Duodenal mucosa (tissue), 2 donors: Measurements from ENCODE around the gene HDAC9.

Source experiments
- H3K27ac ChIP-seq: one replicate; pipeline ENCODE4 v1.7.0; 2013; ENCODE audit warnings: low read depth, low read length
- H3K27me3 ChIP-seq, 2 donors: one replicate each; pipeline ENCODE4 v1.7.0; 2013; ENCODE audit warnings: low read length in 2 of 2, control low read depth in 1 of 2; ENCODE audit not compliant: insufficient read depth in 2 of 2, control insufficient read depth in 1 of 2
- H3K36me3 ChIP-seq, 2 donors: one replicate each; pipeline ENCODE4 v1.7.0; 2013; ENCODE audit warnings: low read length in 2 of 2, control low read depth in 1 of 2; ENCODE audit not compliant: insufficient read depth in 2 of 2, control insufficient read depth in 1 of 2
- H3K4me1 ChIP-seq, 2 donors: one replicate each; pipeline ENCODE4 v1.7.0; 2013; ENCODE audit warnings: low read length in 2 of 2, control low read depth in 1 of 2; ENCODE audit not compliant: insufficient read depth in 2 of 2, control insufficient read depth in 1 of 2
- H3K4me3 ChIP-seq, 2 donors: one replicate each; pipeline ENCODE4 v1.7.0; 2013; ENCODE audit warnings: low read length in 2 of 2, low read depth in 1 of 2
- H3K9ac ChIP-seq, 2 donors: one replicate each; pipeline ENCODE4 v1.7.0; 2013; ENCODE audit warnings: low read length in 2 of 2, low read depth in 1 of 2
- H3K9me3 ChIP-seq, 2 donors: one replicate each; pipeline ENCODE4 v1.7.0; 2013; ENCODE audit warnings: low read length in 2 of 2, control low read depth in 1 of 2; ENCODE audit not compliant: control insufficient read depth in 1 of 2

The HDAC9 gene

GRCh38 chr7:18671176-18671575 is 175.6 kb downstream of the HDAC9 start:
- Histone ChIP-seq H3K4me1 (no peaks in the 10 kb centered on the region), H3K27me3 (no peaks in the 10 kb centered on the region), H3K4me3 (no peak overlapping the region), H3K9me3 (no peaks in the 10 kb centered on the region), H3K9ac (no peak overlapping the region), H3K27ac (no peak overlapping the region), H3K36me3 (no peaks in the 10 kb centered on the region)

GRCh38 chr7:18675579-18675978 is 180.0 kb downstream of the HDAC9 start:
- Histone ChIP-seq H3K4me3 (no peak overlapping the region), H3K27ac (no peak overlapping the region), H3K9me3 (no peaks in the 10 kb centered on the region), H3K9ac (no peak overlapping the region), H3K27me3 (no peaks in the 10 kb centered on the region), H3K4me1 (no peaks in the 10 kb centered on the region), H3K36me3 (no peaks in the 10 kb centered on the region)

GRCh38 chr7:18679261-18679660 is 183.7 kb downstream of the HDAC9 start:
- Histone ChIP-seq H3K4me1 (no peaks in the 10 kb centered on the region), H3K36me3 (no peaks in the 10 kb centered on the region), H3K27ac (no peak overlapping the region), H3K27me3 (no peaks in the 10 kb centered on the region), H3K9ac (no peak overlapping the region), H3K4me3 (no peak overlapping the region), H3K9me3 (no peaks in the 10 kb centered on the region)

- no peaks in the 10 kb centered on the region for H3K27me3 ChIP-seq
- no peaks in the 10 kb centered on the region for H3K9me3 ChIP-seq
- no peak overlapping the region for H3K27ac ChIP-seq
- no peak overlapping the region for H3K9ac ChIP-seq
- H3K4me1 ChIP-seq: no peaks in the 10 kb centered on the region
- H3K36me3 ChIP-seq: no peaks in the 10 kb centered on the region
- no peak overlapping the region for H3K4me3 ChIP-seq
Measured at GRCh38 chr7:18680576-18680975, 185.0 kb downstream of the HDAC9 start.

GRCh38 chr7:18684916-18685315 is 189.4 kb downstream of the HDAC9 start:
- Histone ChIP-seq H3K9me3 (no peaks in the 10 kb centered on the region), H3K4me3 (no peak overlapping the region), H3K9ac (no peak overlapping the region), H3K27me3 (no peaks in the 10 kb centered on the region), H3K27ac (no peak overlapping the region), H3K36me3 (no peaks in the 10 kb centered on the region), H3K4me1 (no peaks in the 10 kb centered on the region)

DNA sequence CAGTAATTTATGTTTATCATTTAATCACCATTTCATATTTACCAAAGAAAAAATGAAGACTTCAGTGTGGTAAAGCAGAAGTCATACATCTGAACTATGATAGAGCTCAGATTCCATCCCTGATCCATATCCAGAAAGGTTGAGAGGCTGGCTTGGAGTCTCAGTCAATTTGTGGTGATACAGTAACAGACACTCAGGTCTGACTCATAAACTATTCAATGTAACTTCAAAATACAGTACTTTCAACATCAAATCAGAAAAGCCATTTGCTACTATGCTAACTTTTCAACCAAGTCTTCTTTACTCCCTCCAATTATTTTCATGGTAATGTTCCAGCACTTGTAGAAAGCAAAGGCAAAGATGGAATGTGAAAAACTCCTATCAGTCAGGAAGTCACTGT is 190.4 kb downstream of the HDAC9 start:
- Histone ChIP-seq H3K9me3 (no peaks in the 10 kb centered on the region), H3K4me3 (no peak overlapping the region), H3K27me3 (no peaks in the 10 kb centered on the region), H3K4me1 (no peaks in the 10 kb centered on the region), H3K27ac (no peak overlapping the region), H3K36me3 (no peaks in the 10 kb centered on the region), H3K9ac (no peak overlapping the region)

DNA sequence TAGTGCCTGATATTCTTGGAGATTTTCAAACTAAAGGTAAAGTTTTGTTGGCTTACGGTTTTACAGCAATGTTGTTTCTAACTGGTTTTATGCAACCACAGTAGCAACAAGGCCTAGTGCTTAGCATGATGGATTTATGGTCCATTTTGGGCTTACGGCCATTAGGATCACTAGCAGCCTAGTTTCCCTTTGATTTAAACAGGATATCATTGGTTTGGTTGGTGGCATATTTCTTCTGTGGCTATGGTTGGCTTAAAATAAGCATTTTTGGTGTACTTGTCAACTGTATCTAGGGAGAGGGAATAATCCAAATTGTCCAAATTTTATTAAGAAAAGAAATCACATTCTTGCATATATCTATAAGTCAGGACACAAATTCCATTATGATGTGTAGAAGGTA is 194.0 kb downstream of the HDAC9 start:
- H3K4me3 ChIP-seq: no peak overlapping the region
- no peak overlapping the region for H3K9ac ChIP-seq
- H3K4me1 ChIP-seq: no peaks in the 10 kb centered on the region
- H3K9me3 ChIP-seq: no peaks in the 10 kb centered on the region
- H3K36me3 ChIP-seq: no peaks in the 10 kb centered on the region
- H3K27ac ChIP-seq: no peak overlapping the region
- no peaks in the 10 kb centered on the region for H3K27me3 ChIP-seq

DNA sequence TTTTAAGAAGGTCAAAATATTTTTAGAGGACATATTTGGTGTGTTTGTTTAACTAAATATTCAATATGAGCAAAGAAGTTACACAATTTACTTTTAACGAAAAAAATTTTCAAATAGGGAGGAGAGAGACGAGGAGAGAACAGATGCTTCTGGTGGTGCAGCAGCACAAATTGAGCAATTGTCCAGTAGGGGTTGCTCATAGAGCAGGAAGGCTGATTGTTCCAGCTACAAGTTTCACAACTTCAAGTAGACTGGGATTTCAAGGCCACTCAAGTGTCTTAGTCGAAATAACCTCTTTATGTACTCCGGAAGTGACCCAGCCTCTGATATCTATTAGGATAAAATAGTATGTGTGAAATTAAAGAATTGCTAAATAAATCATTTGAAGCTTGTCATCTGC is 197.9 kb downstream of the HDAC9 start:
- no peaks in the 10 kb centered on the region for H3K4me1 ChIP-seq
- H3K27me3 ChIP-seq: no peaks in the 10 kb centered on the region
- no peak overlapping the region for H3K27ac ChIP-seq
- H3K9me3 ChIP-seq: no peaks in the 10 kb centered on the region
- no peak overlapping the region for H3K9ac ChIP-seq
- H3K36me3 ChIP-seq: no peaks in the 10 kb centered on the region
- no peak overlapping the region for H3K4me3 ChIP-seq

DNA sequence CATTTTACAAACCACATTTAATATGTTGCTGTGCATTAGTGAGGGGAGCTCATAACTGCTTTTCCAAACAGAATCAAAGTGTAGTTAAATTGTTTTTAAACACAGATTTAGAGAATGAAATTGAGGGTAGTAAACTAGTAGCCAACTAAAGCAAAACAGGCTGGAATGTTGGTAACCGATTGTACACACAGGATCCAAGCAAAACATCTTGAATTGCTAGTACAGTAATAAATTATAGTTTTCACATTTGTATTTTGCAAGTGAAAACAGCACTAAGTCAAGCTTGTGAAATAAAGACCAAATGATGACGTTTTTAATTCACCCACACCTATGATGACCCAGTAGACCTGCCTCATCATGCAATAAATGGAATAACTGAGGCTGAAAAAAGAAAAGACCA is 198.3 kb downstream of the HDAC9 start:
- no peaks in the 10 kb centered on the region for H3K9me3 ChIP-seq
- no peak overlapping the region for H3K4me3 ChIP-seq
- H3K27ac ChIP-seq: no peak overlapping the region
- no peaks in the 10 kb centered on the region for H3K36me3 ChIP-seq
- H3K4me1 ChIP-seq: no peaks in the 10 kb centered on the region
- no peaks in the 10 kb centered on the region for H3K27me3 ChIP-seq
- H3K9ac ChIP-seq: no peak overlapping the region

- H3K9me3 ChIP-seq: no peaks in the 10 kb centered on the region
- no peaks in the 10 kb centered on the region for H3K36me3 ChIP-seq
- H3K4me1 ChIP-seq: no peaks in the 10 kb centered on the region
- no peak overlapping the region for H3K4me3 ChIP-seq
- no peaks in the 10 kb centered on the region for H3K27me3 ChIP-seq
- no peak overlapping the region for H3K9ac ChIP-seq
- no peak overlapping the region for H3K27ac ChIP-seq
Measured at GRCh38 chr7:18694484-18694883, 198.9 kb downstream of the HDAC9 start.

DNA sequence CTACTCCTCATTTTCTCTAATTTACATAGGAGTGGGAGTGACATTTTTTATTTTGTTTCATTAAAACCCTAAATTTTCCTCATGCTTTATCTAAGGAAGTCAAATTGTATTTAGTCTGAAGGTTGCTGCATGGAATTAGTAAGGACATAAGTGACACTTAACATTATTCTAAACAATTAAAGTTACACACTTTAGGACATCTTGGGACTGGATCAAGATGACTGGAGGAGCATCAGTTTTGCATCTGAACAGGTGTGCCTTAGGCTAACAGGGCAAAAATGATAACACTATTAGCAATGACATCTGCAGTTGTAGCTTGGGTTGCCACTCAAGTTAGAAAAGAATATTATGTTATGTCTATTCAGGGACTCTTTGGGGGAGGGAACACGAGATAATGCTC is 199.4 kb downstream of the HDAC9 start:
- no peaks in the 10 kb centered on the region for H3K4me1 ChIP-seq
- H3K9ac ChIP-seq: no peak overlapping the region
- H3K27me3 ChIP-seq: no peaks in the 10 kb centered on the region
- no peaks in the 10 kb centered on the region for H3K9me3 ChIP-seq
- no peak overlapping the region for H3K27ac ChIP-seq
- no peak overlapping the region for H3K4me3 ChIP-seq
- H3K36me3 ChIP-seq: no peaks in the 10 kb centered on the region
